ENCODE measurements around the gene HNRNPF. TPM values are rescaled to one million over a fixed set of nuclear protein-coding genes. Genes with fewer than 3 reads are reported as not detected.
"Not testable (repeated sequence)": the region's sequence is repeated elsewhere in the genome, so short reads cannot be mapped to it uniquely, and the experiment has no call there.

The HNRNPF gene
- polyA plus RNA-seq, 1 donor (not counting 4 experiments of a cell fraction or from before 2014, with no cell fraction given): 238 TPM

DNA sequence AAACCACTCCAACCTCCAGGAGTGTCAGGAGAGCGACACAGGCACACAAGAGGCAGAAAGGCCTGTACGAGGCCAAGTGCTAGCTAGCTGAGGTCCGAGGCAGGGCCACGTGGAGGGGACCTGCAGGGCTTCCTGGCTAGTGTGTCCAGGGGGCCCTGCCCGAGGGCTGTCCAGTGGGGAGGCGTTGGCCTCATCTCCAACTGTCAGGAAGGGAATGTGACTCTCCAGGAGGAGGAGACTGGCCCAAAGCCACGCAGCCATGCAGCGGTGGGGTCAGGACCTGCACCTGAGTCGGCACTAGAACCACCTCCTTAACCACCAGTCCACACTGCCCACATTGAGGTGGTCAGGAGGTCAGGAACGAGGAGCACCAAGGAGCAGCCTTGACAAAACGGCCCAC is 69.8 kb downstream of the HNRNPF start:
- H3K27ac ChIP-seq (ENCODE audit: control insufficient read depth, insufficient read depth, low read length): no peak overlapping the region
- no peaks in the 10 kb centered on the region for H4K20me1 ChIP-seq (ENCODE audit: control insufficient read depth, extremely low read depth, insufficient read depth, low read length)
- no peak overlapping the region for H3K4me2 ChIP-seq (ENCODE audit: control insufficient read depth, extremely low read depth, insufficient read depth, low read depth, low read length)
- H3K9me3 ChIP-seq (ENCODE audit: control insufficient read depth, low read depth, low read length): no peaks in the 10 kb centered on the region
- no peaks in the 10 kb centered on the region for H3K79me2 ChIP-seq (ENCODE audit: control insufficient read depth, insufficient read depth, low read length)
- H3K4me3 ChIP-seq (ENCODE audit: control insufficient read depth in 2 of 3, extremely low read depth in 1 of 3, insufficient read depth in 2 of 3, low read depth in 1 of 3, low read length in 3 of 3): no peak overlapping the region
- FAIRE-seq (no peak), DNase-seq (ENCODE audit: low read depth, low spot score) (no peak)
- H3K9me1 ChIP-seq (ENCODE audit: control insufficient read depth, extremely low read depth, insufficient read depth, low read length): no peaks in the 10 kb centered on the region
- no peak overlapping the region for H3K9ac ChIP-seq (ENCODE audit: control insufficient read depth, extremely low read depth, insufficient read depth, low read length)
- TF ChIP-seq, protein P1, sequence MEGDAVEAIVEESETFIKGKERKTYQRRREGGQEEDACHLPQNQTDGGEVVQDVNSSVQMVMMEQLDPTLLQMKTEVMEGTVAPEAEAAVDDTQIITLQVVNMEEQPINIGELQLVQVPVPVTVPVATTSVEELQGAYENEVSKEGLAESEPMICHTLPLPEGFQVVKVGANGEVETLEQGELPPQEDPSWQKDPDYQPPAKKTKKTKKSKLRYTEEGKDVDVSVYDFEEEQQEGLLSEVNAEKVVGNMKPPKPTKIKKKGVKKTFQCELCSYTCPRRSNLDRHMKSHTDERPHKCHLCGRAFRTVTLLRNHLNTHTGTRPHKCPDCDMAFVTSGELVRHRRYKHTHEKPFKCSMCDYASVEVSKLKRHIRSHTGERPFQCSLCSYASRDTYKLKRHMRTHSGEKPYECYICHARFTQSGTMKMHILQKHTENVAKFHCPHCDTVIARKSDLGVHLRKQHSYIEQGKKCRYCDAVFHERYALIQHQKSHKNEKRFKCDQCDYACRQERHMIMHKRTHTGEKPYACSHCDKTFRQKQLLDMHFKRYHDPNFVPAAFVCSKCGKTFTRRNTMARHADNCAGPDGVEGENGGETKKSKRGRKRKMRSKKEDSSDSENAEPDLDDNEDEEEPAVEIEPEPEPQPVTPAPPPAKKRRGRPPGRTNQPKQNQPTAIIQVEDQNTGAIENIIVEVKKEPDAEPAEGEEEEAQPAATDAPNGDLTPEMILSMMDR (optimal IDR thresholded peaks at IDR 0.05 in 1 of 3, IDR thresholded peaks at IDR 0.05 in 1 of 3, conservative IDR thresholded peaks at IDR 0.05 in 1 of 3; ENCODE audit: extremely low read depth in 1 of 3, insufficient read depth in 2 of 3, low read length in 3 of 3): no peak
- TF ChIP-seq EZH2 (IDR thresholded peaks at IDR 0.05; ENCODE audit: low read length): no peak
- H2AFZ ChIP-seq (ENCODE audit: control insufficient read depth, low read length): no peak overlapping the region
- H3K27me3 ChIP-seq (ENCODE audit: control insufficient read depth, extremely low read depth, insufficient read depth, low read length): no peaks in the 10 kb centered on the region
- no peaks in the 10 kb centered on the region for H3K36me3 ChIP-seq (ENCODE audit: control insufficient read depth in 2 of 2, extremely low read depth in 1 of 2, insufficient read depth in 2 of 2, low read length in 2 of 2)
- dilution Hi-C loops (cut with MboI; ENCODE audit: extremely low pct_ligation_motif_present, low sequenced_read_pairs): no loop called here
- H3K4me1 ChIP-seq (ENCODE audit: control insufficient read depth, extremely low read depth, insufficient read depth, low read length): peaks cover 15% of the 10 kb centered on the region

DNA sequence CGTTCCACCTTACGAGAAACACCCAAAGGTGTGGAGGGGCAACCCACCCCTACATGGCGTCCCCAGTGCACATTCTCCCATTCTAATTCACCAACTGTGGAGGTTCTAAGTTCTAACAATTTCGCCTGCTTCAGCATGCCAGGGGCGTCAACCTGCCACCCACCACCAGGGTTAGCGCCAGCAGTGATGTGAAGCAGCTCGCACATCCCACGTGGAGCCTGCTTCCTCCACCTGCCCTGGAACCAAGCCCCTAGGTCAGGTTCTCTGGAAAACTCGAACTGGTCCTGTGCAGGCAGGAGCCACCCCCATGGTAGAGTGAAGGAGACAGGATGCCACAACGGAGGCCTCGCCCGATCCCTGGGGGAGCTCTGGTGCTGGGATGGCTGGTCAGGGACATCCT is 70.9 kb downstream of the HNRNPF start:
- dilution Hi-C loops (cut with MboI; ENCODE audit: extremely low pct_ligation_motif_present, low sequenced_read_pairs): no loop called here
- TF ChIP-seq EZH2 (IDR thresholded peaks at IDR 0.05; ENCODE audit: low read length): no peak
- TF ChIP-seq, protein P1 (optimal IDR thresholded peaks at IDR 0.05 in 1 of 3, IDR thresholded peaks at IDR 0.05 in 1 of 3, conservative IDR thresholded peaks at IDR 0.05 in 1 of 3; ENCODE audit: extremely low read depth in 1 of 3, insufficient read depth in 2 of 3, low read length in 3 of 3): no peak

DNA sequence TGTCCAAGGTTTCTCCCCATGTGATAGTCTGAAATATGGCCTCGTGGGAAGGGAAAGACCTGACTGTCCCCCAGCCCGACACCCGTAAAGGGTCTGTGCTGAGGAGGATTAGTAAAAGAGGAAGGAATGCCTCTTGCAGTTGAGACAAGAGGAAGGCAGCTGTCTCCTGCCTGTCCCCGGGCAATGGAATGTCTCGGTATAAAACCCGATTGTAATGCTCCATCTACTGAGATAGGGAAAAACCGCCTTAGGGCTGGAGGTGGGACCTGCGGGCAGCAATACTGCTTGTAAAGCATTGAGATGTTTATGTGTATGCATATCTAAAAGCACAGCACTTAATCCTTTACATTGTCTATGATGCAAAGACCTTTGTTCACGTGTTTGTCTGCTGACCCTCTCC is 71.5 kb downstream of the HNRNPF start:
- H3K27ac ChIP-seq (ENCODE audit: control insufficient read depth, insufficient read depth, low read length); H3K9me1 ChIP-seq (ENCODE audit: control insufficient read depth, extremely low read depth, insufficient read depth, low read length); H3K4me3 ChIP-seq (ENCODE audit: control insufficient read depth in 2 of 3, extremely low read depth in 1 of 3, insufficient read depth in 2 of 3, low read depth in 1 of 3, low read length in 3 of 3); H2AFZ ChIP-seq (ENCODE audit: control insufficient read depth, low read length); H3K9me3 ChIP-seq (ENCODE audit: control insufficient read depth, low read depth, low read length); H3K27me3 ChIP-seq (ENCODE audit: control insufficient read depth, extremely low read depth, insufficient read depth, low read length); H3K36me3 ChIP-seq (ENCODE audit: control insufficient read depth in 2 of 2, extremely low read depth in 1 of 2, insufficient read depth in 2 of 2, low read length in 2 of 2); DNase-seq (ENCODE audit: low read depth, low spot score); H3K9ac ChIP-seq (ENCODE audit: control insufficient read depth, extremely low read depth, insufficient read depth, low read length); H3K79me2 ChIP-seq (ENCODE audit: control insufficient read depth, insufficient read depth, low read length); FAIRE-seq; H3K4me2 ChIP-seq (ENCODE audit: control insufficient read depth, extremely low read depth, insufficient read depth, low read depth, low read length); dilution Hi-C loops (cut with MboI; ENCODE audit: extremely low pct_ligation_motif_present, low sequenced_read_pairs); H4K20me1 ChIP-seq (ENCODE audit: control insufficient read depth, extremely low read depth, insufficient read depth, low read length): not testable (repeated sequence)
- peaks cover 11% of the 10 kb centered on the region for H3K4me1 ChIP-seq (ENCODE audit: control insufficient read depth, extremely low read depth, insufficient read depth, low read length)

More for the DNA sequence above, 70.9 kb downstream of the HNRNPF start:
- no peaks in the 10 kb centered on the region for H3K9me1 ChIP-seq (ENCODE audit: control insufficient read depth, extremely low read depth, insufficient read depth, low read length)
- H3K4me3 ChIP-seq (ENCODE audit: control insufficient read depth in 2 of 3, extremely low read depth in 1 of 3, insufficient read depth in 2 of 3, low read depth in 1 of 3, low read length in 3 of 3): no peak overlapping the region
- H3K9me3 ChIP-seq (ENCODE audit: control insufficient read depth, low read depth, low read length): no peaks in the 10 kb centered on the region
- H3K27me3 ChIP-seq (ENCODE audit: control insufficient read depth, extremely low read depth, insufficient read depth, low read length): no peaks in the 10 kb centered on the region
- DNase-seq (ENCODE audit: low read depth, low spot score) (no peak), FAIRE-seq (no peak)
- no peak overlapping the region for H3K27ac ChIP-seq (ENCODE audit: control insufficient read depth, insufficient read depth, low read length)
- no peaks in the 10 kb centered on the region for H3K79me2 ChIP-seq (ENCODE audit: control insufficient read depth, insufficient read depth, low read length)
- H3K4me2 ChIP-seq (ENCODE audit: control insufficient read depth, extremely low read depth, insufficient read depth, low read depth, low read length): no peak overlapping the region
- no peaks in the 10 kb centered on the region for H4K20me1 ChIP-seq (ENCODE audit: control insufficient read depth, extremely low read depth, insufficient read depth, low read length)
- no peak overlapping the region for H2AFZ ChIP-seq (ENCODE audit: control insufficient read depth, low read length)
- no peaks in the 10 kb centered on the region for H3K36me3 ChIP-seq (ENCODE audit: control insufficient read depth in 2 of 2, extremely low read depth in 1 of 2, insufficient read depth in 2 of 2, low read length in 2 of 2)
- peaks cover 11% of the 10 kb centered on the region for H3K4me1 ChIP-seq (ENCODE audit: control insufficient read depth, extremely low read depth, insufficient read depth, low read length)
- H3K9ac ChIP-seq (ENCODE audit: control insufficient read depth, extremely low read depth, insufficient read depth, low read length): no peak overlapping the region

Measured in keratinocyte (primary cell).